NCI-H2196 (cell line): ENCODE measurements around the gene ZNF205.

ENCODE experiments used
- DNase-seq: peaks from one replicate; lab custom pipeline; 2025; ENCODE audit not compliant: unreplicated experiment; lab: John Stamatoyannopoulos, UW

ZNF205 gene

DNA sequence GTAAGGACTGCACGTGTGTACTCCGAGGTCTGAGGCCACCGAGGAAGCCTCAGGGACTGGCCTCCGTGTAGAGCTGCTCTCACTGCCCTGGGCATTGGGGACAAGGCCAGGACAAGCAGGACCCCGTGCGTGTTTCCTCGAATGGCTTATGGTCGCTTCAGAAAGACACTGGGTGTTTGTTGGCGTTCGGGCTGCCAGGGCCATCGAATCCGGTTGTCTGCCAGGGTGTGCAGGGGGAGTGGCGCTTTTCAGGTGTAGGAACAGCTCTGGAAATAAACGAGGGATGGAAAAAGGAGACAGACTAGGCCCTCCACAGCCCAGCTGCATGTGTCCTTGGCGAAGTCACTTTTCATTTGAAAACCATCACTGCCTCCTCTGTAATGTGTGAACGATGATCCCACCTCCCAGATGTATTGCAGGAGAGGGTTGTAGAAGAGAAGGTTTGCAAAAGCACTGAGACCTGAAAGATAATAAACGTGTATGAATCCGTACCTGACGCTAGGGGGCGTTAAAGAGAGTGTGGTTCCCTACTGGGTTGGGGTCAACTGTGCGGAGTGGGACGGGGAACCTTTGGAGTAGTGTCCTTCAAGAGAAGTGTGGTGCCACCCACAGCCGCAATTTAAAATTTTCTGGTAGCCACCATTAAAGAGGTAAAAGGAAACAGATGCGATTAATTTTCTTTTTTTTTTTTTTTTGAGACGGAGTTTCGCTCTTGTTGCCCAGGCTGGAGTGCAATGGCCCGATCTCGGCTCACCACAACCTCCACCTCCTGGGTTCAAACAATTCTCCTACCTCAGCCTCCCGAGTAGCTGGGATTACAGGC, 11.2 kb upstream of the ZNF205 start:
- no peak for DNase-seq

DNA sequence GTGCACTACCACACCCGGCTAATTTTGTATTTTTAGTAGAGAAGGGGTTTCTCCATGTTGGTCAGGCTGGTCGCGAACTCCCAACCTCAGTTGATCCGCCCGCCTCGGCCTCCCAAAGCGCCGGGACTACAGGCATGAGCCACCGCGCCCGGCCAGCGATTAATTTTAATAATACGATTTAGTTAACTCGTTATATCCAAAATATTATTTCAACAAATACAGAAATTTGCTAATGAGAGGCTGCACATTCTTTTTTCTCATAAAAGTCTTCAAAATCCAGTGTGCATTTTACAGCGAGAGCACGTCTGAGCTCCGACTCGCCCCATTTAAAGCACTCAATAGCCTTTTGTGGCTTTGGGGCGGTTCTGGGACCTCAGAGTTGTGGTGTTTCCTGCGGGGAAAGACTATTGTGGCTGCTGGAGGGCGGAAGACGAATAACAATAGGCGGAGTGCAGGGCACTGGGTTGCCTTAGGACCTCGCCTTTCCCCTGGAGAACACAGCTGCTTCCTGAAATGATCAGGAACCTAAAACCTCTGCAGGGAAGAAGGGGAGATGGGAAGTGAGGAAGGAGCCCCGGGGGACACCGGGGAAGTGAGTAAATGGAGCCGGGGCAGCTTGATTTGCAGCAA, 10.4 kb upstream of the ZNF205 start:
- no peak for DNase-seq

DNA sequence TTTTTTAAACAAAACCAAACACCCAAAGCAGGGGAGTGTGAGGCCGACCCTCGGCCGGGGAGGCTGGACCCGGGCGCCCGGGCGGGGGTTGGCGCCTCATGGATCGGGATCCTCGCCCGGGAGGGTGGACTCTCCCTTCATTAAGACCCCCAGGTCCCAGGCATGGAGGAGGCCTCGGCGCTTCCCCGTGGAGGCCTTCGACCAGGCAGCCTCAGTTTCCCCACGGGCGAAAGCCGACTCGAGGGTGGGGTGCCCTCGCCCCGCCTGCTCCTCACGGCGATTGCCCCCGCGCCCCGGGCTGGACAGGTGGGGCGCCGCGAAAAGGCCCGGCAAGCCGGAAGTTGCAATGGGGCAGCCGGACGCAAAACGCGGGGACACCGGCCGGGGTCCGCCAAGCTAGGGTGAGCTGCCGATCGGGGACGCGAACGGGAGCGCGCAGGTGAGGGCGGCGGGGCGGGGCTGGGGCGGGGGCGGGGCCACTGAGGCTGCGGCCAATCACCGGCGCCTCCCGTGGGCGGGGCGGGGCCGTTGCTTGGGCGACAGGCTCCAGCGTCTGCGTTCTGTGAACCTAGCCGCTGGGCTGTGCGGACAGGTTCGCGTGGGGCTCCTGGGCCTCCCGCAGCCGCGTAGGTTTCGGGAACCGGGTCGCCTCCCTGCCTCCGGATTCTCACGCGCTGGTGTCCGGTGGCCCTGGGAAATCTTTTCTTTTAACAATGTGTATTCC, 6.0 kb upstream of the ZNF205 start:
- peak; percentile 94 for DNase-seq

DNA sequence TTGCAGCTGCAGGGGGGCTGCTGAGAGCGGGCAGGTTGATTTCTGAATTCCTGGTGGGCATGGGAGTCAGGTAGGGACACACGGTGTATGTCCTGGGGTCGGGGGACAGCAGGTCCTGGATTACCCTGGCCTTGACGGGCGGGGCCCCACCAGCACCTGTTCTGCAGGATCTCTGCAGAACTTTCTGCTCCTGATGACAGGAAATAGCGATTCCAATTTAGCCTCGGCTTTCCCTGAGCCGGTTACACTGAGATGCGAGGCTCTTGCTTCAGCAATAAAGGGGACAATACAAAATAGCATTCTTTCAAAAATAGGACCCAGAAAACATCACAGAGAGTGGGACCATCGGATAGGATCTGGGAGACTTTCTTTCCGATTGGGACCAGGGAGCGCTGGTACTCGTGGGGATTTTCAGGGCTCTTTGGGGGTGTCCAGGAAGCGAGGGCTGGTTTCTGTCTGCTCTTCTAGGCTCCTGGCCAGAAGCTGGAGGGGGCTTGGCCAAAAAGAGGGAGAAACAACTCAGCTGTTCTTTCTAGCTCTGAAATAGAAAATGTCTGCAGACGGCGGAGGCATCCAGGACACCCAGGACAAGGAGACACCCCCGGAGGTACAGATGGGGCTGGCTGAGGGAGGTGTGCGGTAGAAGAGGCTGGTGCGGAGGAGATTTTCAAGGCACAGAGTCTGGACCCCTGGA, 642 bp downstream of the ZNF205 start:
- no peak for DNase-seq

DNA sequence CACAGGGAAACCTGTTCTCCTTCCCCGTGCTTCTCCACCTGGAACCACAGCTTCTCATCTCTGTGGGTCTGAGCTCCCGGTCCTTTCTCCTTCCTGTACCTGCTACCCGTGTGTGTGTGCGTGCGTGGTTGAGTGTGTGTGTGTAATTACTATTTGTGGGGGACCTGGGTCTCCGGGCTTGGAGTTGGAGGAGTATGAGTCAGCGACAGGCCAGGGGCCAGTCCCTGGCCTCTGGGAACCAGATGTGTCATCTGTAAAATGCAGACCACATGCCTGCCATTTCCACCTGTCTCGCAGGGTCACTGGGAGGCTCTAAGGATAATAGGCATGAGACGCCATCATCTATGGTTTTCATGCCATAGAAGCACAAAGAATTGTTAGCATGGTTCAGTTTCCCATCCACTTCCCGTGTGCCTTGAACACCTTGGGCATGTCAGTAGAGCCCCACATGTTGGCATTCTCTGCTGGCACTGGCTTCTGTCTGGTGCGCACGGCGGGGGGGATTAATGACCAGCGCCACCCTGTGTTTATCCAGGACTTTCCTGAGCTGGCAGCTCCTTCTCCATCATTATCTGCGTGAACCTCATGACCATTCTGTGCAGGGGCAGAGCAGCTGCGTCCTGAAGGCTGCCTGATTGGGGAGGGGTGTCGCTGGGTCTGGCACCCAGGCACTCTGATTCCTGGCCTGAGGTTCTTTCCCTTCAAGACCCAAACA, 1.5 kb downstream of the ZNF205 start:
- DNase-seq, result no peak

DNA sequence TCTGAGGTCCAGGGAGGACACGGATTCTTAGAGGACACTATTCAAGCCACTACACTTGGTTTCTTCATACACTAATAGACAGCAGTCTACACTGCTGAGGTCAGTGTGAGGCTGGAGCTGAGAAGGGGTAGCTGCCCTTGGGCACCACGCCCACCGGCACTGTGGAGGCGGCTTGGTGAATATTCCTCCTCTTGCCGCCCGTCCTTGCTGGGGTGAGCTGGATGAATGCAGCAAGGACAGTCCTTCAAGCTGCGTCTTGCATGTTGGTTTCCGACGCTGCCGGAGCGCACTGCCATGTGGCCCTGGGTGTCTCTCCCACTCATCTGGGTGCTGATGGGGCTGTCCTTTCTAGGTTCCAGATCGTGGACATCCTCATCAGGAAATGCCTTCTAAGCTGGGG, 2.6 kb downstream of the ZNF205 start:
- no peak for DNase-seq

DNA sequence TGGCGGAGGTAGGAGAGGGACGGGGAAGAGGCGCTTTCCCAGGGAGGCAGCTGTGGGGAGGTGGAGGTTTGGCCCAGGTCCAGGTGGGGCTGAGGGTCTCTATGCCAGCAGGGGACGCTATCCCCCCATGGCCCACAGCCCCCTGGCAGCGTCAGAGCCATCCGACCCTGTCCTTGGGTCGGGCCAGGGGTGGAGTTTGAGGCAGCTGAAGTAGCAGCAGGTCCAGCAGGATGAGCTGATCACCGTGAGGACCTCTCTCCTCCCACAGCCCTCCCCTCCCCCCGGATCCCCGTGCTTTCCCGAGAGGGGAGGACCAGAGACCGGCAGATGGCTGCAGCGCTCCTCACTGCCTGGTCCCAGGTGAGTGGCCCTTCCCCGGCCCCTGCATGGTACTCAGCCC, 3.2 kb downstream of the ZNF205 start:
- DNase-seq, result no peak

DNA sequence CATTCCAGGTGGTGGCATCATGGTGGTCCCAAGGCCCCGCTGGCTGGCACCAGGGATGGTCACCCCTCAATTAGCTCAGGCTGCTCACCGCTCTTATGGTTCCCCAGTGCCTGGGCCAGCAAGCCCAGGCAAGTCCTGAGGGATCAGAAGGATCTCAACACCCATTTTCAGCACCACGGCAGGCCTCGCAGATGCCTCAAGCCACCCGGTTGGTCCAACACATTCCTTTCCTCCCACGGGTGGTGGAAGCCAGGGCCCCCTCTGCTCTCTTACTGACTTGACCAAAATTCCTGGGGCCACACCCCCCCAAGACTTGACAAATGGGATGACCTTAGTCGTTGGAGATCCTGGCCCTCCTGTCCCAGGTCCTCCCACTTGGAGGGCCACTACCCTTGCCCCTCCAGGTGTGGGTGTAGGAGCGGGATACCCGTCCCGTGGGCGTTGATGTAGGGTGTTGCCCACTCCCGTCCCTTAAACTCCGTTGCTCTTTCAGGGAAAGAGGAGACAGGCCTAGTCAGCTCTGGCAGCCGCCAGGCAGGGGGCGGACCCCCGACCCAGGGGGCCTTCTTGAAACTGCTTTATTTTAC, 5.9 kb downstream of the ZNF205 start:
- no peak for DNase-seq

DNA sequence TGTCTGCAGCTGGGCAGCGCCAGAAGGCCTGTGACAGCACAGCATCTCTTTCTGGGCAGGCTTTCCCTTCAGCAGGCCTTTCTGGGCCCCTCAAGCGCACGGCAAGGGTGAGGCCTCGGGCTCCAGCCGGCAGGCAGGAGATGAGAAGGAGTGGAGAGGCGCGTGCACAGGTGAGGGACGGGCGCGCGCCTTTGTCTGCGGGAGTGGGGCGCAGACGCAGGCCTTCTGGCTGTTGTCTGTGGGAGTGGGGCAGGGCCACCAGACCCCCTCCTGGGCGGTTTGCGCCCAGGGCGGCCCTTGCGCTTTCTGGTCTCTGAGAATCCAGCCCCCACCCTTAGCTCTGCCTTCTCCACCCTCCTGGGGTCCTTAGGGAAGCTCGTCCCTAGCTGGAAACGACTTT, 6.5 kb downstream of the ZNF205 start:
- DNase-seq, result no peak

DNA sequence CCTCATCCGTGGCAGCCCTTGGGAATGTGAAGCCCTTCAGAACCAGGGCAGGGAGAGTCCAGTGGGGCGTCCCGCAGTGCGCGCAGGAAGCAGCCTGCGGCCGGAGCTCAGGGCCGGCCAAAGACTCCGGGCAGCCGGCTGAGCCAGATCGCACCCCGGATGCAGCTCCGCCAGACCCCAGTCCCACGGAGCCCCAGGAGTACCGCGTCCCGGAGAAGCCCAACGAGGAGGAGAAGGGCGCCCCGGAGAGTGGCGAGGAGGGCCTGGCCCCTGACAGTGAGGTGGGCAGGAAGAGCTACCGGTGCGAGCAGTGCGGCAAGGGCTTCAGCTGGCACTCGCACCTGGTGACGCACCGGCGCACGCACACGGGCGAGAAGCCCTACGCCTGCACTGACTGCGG, 6.9 kb downstream of the ZNF205 start:
- no peak for DNase-seq

DNA sequence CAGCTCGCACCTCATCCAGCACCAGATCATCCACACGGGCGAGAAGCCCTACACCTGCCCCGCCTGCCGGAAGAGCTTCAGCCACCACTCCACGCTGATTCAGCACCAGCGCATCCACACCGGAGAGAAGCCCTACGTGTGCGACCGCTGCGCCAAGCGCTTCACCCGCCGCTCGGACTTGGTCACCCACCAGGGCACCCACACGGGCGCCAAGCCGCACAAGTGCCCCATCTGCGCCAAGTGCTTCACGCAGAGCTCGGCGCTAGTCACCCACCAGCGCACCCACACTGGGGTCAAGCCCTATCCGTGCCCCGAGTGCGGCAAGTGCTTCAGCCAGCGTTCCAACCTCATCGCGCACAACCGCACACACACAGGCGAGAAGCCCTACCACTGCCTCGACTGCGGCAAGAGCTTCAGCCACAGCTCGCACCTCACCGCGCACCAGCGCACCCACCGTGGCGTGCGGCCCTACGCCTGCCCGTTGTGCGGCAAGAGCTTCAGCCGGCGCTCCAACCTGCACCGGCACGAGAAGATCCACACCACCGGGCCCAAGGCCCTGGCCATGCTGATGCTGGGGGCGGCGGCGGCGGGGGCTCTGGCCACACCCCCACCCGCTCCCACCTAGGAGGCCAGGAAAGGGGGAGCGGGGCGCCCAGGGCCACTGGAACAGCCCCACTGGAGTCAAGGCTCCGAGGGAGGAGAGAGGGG, 7.5 kb downstream of the ZNF205 start:
- no peak for DNase-seq

DNA sequence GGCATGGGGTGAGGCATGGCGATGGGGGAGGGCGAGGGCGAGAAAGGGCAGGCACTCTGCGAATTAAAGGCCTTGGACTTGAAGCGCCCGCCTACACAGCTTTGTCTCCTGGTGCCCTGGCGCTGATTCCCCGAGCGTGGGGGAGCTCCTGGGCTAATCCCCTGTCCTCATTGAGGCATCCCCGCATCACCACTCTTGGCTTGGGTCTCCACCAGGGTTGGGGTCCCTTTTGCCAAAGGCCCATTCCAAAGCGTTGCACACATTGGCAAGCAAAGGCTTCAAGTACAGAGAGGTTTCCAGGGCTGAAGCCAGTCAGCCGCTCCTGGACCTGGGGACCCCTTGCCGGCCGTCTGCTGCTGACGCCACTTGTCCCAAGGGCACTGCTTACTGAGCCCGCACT, 8.0 kb downstream of the ZNF205 start:
- no peak for DNase-seq

DNA sequence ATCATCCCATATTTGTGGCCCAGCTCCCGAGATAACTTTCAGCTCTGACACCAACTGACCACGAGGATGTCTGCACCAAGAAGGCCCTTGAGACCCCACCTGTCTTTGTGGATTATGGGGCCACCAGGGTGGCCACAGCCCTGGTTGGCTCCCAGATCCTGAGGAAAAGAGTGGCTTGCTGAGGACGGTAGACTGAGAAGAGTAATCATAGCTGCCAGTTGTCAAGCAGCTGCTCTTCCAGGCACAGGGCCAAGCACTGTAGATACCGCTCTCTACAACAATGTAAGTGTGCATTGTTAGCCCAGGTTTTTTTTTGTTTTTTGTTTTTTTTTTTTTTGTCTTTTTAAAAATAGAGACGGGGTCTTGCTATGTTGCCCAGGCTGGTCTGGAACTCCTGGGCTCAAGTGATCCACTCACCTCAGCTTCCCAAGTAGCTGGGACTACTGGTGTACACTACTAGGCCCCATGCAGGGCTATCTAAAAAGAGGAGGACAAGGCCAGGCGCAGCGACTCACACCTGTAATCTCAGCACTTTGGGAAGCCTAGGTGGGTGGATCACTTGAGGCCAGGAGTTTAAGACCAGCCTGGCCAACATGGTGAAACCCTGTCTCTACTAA, 9.6 kb downstream of the ZNF205 start:
- peak; percentile 42 for DNase-seq

DNA sequence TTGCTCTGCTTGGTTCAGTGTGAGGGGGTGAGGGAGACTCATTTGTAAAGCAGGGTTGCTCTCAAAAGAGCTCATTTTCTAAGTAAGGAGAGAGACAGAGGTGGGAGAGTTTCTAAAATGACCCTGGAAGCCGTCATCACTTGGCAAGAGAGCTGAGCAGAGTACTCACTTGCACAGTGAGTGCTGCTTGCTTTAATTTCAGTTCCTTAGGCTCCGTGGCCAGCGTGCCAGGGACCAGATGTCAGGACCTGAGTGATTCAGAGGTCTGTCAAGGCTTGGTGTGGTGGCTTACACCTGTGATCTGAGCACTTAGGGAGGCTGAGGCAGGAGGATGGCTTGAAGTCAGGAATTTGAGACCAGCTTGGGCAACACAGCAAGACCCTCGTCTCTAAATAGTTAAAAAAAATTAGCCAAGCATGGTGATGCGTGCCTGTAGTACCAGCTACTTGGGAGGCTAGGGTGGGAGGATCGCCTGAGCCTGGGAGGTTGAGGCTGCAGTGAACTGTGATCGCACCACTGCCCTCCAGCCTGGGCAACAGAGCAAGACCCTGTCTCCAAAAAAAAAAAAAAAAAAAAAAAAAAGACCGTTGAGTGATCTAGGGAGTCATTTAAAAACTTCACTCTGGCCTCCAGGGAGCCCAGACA, 10.7 kb downstream of the ZNF205 start:
- DNase-seq, result no peak

DNA sequence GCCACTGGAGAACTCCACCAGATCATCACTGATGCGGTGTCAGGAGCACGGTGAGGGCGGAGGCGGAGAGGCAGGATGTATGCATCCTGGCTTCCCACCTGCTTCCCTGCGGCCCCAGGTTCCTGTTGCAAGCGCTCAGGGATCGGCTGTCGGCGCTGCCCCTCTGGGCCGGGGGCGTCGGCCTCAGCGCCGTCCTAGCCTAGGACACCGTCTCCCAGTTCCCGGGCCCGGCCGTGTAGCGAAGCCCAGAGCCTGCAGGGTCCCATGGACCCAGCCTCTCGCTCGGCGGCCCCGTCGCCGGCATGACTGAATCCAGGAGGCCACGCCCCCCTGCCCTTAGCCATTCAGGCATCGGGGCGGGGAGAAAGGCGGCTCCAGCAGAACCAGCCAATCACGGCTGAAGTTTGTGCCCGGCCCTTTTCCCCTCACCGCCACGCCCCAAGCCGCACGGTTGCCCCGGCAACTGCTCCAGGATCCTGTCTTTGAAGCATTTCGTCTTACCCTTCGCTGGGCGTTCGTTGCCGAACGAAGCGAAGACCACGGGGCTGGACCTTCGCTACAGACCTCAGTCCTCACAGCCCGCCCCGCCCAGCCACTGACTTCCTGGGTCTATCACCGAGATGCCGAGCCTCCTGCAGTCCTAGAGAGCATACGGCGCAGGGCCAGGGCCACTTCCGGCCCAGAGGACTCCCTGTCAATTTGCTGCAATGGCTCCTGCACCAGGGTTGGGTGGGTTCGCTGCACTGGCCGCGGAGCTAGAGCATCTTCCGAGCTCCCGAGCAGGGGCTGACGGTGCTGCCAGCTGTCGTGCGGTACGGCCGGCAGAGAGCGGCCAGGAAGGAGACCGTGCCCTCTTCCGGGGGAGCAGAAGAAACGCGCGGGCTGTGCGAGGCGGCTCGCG, 11.8 kb downstream of the ZNF205 start:
- DNase-seq, result peak; percentile 97

DNA sequence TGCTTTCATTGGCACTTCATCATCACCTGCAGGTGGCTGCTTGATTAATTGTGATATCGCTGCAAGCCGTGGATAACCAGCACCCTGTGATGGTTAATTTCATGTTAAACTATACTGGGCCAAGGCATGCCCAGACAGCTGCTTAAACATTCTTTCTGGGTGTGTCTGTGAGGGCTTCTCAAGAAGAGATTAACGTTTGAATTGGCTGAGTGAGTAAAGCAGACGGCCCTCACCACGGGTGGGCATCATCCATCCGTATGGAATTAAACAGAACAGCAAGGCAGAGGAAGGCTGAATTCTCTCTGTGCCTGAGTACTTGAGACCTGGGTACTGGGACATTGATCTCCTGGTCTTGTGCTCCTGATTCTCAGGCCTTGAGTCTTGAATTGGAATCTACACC, 15.4 kb downstream of the ZNF205 start:
- no peak for DNase-seq

DNA sequence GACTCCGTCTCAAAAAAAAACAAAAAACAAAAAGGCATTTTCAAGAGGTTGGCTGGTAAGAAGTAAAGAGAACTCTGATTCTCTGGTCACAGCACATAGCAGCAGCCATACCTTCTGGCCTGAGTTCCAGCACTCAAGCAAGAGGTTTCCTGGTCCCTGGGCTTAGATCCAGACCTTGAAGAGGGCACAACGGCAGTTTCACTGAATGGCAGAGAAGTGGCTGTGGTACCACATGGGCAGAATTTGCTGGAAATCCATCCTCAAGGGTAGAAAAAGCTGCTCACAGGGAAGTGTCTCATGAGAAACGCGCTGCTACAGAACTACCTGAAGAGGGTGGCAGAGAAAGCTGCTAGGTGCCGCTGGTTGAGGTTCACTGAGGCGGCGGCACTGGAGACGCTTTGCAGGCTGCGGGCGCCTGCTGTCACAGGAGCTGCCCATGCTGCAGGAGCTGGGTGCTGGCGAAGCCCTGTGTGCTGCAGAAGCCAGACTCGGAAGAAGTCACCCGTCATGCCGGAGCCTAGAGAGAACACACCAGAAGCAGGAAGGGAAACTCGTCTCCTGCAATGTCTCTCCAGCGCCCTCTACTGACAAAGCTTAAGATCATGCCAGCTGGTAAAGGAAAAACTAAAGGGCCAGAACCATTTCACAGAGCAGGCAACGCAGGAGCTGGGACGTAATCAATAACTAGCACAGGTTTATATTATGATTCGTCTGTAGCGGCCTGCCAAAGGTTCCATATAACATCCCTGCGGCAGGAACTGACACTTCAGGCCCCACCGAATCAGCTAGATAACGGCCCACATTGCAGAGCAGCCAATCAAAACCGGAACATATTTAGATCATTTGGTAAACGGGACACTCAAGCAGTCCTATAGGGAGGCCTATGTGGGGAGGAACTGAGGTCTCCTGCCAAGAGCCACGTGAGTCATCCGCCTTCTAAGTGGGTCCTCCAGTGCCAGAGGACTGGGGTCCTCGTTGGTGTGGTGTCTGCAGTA, 17.0 kb downstream of the ZNF205 start:
- peak; percentile 86 for DNase-seq
